Measurements from ENCODE around the gene POC1A.
"Not testable (repeated sequence)": the region's sequence is repeated elsewhere in the genome, so short reads cannot be mapped to it uniquely, and the experiment has no call there.

- not testable (repeated sequence) for TF ChIP-seq POLR2A, POLR2AphosphoS5 (IDR thresholded peaks at IDR 0.05; ENCODE audit: low read depth, low read length)
These were observed 23.9 kb upstream of the POC1A start for GRCh38 chr3:52178126-52178525.

Data from GM12892 (cell line).